H54 (cell line): Measurements from ENCODE around the gene NDUFA3.
"Not testable (repeated sequence)": the region's sequence is repeated elsewhere in the genome, so short reads cannot be mapped to it uniquely, and the experiment has no call there.

Experiments used
- DNase-seq: peaks from one replicate; pipeline ENCODE4 v3.0.0; 2011; ENCODE audit warnings: low spot score, mixed read lengths; ENCODE audit not compliant: insufficient read length
- FAIRE-seq: peaks from 3 replicates; lab custom pipeline; 2011; peaks lifted over from hg19 to GRCh38; lab: Jason Lieb, UNC
- POLR2A ChIP-seq: IDR thresholded peaks from 2 replicates; pipeline ENCODE4 v1.6.1; 2011; ENCODE audit warnings: low read depth, mild to moderate bottlenecking, low read length

The NDUFA3 gene

GRCh38 chr19:54099190-54099902 is 3.3 kb upstream of the NDUFA3 start:
- no peak for TF ChIP-seq POLR2A
- DNase-seq (no peak), FAIRE-seq (no peak)

- not testable (repeated sequence) for DNase-seq, FAIRE-seq
Observed at GRCh38 chr19:54099903-54100255, 2.8 kb upstream of the NDUFA3 start.

DNA sequence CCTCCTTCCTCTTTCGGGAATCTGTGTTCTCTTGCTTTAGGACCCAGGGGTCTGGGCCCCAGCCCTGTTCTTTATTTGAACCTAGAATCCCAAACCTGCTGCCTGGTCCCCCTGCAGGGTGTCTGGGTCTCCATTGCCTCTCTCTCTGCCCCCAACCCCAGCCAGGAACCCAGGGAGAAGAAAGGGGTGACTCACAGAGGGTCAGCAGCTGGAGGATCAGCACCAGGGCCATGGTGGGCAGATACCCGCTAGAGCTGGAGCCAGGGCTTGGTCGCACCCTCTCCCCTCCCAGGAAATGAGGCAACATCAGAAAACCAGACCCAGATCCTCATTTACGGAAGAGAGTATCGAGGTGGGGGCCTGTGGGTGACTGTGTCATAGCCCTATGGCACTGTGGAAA is 2.1 kb upstream of the NDUFA3 start, which contains the start of gene OSCAR:
TSS of gene OSCAR (minus strand) at position 243 of the 400 bp plus-strand sequence. CDS start at position 232, 11 bp downstream.
- no peak for DNase-seq
- no peak for FAIRE-seq
- no peak for TF ChIP-seq POLR2A

GRCh38 chr19:54104998-54105715 is 2.5 kb downstream of the NDUFA3 start:
- no peak for TF ChIP-seq POLR2A
- no peak for DNase-seq
- no peak for FAIRE-seq

GRCh38 chr19:54105796-54106195 is 3.1 kb downstream of the NDUFA3 start:
- TF ChIP-seq POLR2A: no peak
- DNase-seq: no peak
- no peak for FAIRE-seq

GRCh38 chr19:54106716-54107115 is 4.1 kb downstream of the NDUFA3 start:
- no peak for TF ChIP-seq POLR2A
- FAIRE-seq: no peak
- no peak for DNase-seq

DNA sequence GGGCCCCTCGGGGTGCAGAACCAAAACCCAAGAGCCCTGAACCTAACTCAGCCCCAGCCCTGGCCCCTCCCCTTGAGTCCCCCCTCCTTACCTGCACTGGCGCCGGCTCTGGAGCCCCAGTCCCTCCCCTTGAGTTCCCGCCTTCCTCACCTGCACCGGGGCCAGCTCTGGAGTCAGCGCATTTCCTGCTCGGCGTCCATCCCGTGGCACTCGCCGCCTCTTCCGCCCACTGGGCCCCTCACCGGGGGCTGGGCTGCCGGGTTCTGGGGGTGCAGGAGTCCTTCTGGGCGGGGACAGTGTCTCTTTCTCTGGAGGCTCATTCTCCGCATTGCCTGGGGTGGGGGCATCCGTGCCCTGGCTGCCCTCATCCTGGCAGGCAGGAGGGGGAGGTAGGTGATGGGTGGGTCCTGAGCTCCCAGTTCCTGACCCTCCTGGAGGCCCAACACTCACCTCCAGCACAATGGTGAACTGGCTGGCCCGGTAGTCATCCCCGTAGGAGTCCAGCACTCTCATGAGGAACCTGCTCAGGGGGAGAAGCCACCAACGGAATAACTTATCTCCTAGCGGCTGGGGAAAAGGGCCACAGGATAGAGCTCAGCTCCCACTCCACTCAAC is 5.3 kb downstream of the NDUFA3 start:
- no peak for FAIRE-seq
- TF ChIP-seq POLR2A: no peak
- no peak for DNase-seq

DNA sequence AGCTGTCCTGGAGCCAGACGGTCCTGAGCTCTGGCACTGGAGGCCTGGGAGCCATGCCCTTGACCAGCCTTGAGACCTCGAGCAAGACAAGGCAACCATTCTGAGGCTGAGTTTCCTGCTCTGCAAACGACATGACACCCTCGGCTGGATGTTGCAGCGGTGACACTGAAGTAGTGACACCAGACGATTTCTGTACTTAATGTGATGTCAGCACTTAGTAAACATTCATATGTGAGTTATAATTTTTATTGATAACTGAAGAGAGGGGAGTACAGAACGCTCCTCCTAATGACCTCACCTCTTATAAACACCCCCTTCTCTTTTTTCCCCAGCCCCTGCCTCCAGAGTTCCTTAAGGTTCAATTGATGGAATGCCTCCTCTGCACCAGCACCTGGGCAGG is 5.8 kb downstream of the NDUFA3 start:
- no peak for TF ChIP-seq POLR2A
- no peak for FAIRE-seq

GRCh38 chr19:54109651-54110050 is 7.0 kb downstream of the NDUFA3 start:
- TF ChIP-seq POLR2A: no peak
- DNase-seq (no peak), FAIRE-seq (no peak)

More for the DNA sequence above, 5.8 kb downstream of the NDUFA3 start:
- DNase-seq: no peak

DNA sequence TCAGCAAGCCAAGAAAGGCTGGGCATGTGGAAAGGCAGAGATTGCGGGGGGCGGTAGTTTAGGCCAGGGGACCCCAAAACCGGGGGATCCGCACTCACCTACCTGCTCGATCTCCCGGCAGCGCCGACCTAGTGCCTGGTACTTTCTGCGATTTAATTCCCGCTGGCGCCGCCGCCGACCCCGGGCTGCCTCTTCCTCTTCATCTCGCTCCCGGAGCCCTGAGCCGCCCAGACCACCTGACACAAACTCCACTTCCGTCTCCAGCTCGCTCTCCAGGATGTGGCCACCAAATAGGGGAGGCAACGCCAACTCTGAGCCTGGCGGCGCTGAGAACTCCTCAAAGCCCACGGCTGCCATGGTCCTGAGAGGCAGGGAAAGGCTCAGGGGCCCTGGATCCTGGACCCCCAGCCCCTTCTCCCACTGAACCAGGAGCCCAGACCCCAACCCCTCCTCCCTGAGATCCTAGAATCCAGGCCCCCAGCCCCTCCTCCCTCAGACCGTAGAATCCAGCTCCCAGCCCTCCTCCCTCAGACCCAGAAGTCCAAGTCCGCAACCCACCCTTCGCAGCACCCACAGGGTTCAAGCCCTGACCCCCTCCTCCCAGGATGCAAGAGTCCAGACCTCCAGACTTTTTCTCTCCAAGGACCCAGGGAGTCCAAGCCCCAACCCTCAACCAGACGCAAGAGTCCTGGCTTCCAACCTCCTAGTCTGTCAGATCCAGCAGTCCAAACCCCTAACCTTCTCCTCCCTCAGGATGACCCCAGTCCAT is 11.9 kb downstream of the NDUFA3 start:
- DNase-seq: no peak
- no peak for FAIRE-seq

DNA sequence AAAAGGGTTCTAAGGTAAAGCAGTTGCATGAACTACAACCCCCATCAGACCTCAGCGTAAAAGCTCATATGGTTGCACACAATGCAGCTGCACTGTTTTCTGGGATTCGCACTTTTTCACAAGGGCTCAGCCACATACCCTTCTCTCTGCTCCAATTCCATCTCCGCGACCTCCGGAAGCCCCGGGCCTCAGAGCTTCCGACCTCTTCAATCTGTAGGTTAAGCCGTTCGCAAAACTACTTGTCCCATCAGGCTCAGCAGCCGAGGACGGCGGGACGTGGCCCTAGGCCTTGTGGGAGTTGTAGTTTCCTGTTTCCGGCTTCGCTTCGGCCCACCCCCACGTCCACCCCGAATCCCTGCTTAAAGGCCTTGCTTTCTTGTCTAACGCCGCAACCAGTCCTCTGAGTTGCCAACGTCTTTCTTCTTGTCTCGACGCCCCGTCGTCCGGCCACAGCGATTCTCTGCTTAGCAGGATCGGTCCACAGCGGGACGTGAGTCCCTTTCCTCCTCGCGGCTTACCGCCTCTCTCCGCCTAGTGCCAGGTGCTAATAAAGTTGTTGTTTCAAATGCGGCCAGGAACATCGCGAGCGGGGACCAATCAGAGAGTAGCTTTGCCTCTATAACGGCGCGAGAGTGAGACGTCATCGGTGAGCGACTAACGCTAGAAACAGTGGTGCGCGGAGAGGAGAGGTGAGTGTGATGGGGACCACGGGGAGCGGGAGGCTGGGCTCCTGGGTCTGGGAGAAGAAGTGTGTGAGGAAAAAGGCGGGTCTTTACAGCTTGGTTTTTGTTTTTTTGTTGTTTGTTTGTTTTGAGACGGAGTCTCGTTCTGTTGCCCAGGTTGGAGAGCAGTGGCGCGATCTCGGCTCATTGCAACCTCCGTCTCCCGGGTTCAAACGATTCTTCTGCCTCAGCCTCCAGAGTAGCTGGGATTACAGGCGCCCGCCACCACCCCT is 12.7 kb downstream of the NDUFA3 start, which contains the start of the genes PRPF31 and TFPT:
TSS of gene PRPF31 (plus strand) at position 646 of the 955 bp plus-strand sequence. CDS start 2,525 bp downstream, outside the sequence.
TSS of gene TFPT (minus strand) at position 549 of the 955 bp plus-strand sequence. CDS start at position 161, 388 bp downstream.
- DNase-seq (peak; percentile 100), FAIRE-seq (peak; percentile 53)
- TF ChIP-seq POLR2A: peak; percentile 89

More for the DNA sequence above, 11.9 kb downstream of the NDUFA3 start:
- 0 out of 2 replicates have a peak, but pooled peaks have one; percentile 35 for TF ChIP-seq POLR2A

- no peak for FAIRE-seq
- no peak for TF ChIP-seq POLR2A
Observed at GRCh38 chr19:54121259-54121658, 18.6 kb downstream of the NDUFA3 start.

More at GRCh38 chr19:54121259-54121658, 18.6 kb downstream of the NDUFA3 start:
- no peak for DNase-seq
